ENCODE results near the gene ZDHHC8. TPM values are rescaled to one million over a fixed set of nuclear protein-coding genes. Genes with fewer than 3 reads are reported as not detected.

Gene ZDHHC8
- total RNA-seq, 4 donors from 2014 or later: 26.0 to 64.2 (median 34.9) TPM

GRCh38 chr22:20117633-20118299 is 13.8 kb upstream of the ZDHHC8 start:
- Histone ChIP-seq H3K4me1 (peaks cover 38% of the 10 kb centered on the region), H3K27ac (peak overlapping the region; percentile 88), H3K36me3 (peaks cover 66% of the 10 kb centered on the region), H3K4me3 (peak overlapping the region; percentile 83), H3K27me3 (no peaks in the 10 kb centered on the region), H3K9me3 (no peaks in the 10 kb centered on the region)
- TF ChIP-seq POLR2AphosphoS5 (IDR thresholded peaks at IDR 0.05): no peak
- TF ChIP-seq EP300 (IDR thresholded peaks at IDR 0.05): no peak
- TF ChIP-seq POLR2A (IDR thresholded peaks at IDR 0.05): no peak
- TF ChIP-seq, protein P1, sequence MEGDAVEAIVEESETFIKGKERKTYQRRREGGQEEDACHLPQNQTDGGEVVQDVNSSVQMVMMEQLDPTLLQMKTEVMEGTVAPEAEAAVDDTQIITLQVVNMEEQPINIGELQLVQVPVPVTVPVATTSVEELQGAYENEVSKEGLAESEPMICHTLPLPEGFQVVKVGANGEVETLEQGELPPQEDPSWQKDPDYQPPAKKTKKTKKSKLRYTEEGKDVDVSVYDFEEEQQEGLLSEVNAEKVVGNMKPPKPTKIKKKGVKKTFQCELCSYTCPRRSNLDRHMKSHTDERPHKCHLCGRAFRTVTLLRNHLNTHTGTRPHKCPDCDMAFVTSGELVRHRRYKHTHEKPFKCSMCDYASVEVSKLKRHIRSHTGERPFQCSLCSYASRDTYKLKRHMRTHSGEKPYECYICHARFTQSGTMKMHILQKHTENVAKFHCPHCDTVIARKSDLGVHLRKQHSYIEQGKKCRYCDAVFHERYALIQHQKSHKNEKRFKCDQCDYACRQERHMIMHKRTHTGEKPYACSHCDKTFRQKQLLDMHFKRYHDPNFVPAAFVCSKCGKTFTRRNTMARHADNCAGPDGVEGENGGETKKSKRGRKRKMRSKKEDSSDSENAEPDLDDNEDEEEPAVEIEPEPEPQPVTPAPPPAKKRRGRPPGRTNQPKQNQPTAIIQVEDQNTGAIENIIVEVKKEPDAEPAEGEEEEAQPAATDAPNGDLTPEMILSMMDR (IDR thresholded peaks at IDR 0.05): no peak
- DNase-seq (ENCODE audit: low spot score in 2 of 2): no peak
- 1% methylated on average over 19 of the region's 66 CpGs for WGBS

GRCh38 chr22:20118300-20119020 is 13.1 kb upstream of the ZDHHC8 start:
- 17% methylated on average over 8 of the region's 8 CpGs for WGBS
- peaks cover 38% of the 10 kb centered on the region for H3K4me1 ChIP-seq
- H3K27me3 ChIP-seq: no peaks in the 10 kb centered on the region
- peak overlapping the region; percentile 83 for H3K4me3 ChIP-seq
- peaks cover 62% of the 10 kb centered on the region for H3K36me3 ChIP-seq
- H3K27ac ChIP-seq: peak overlapping the region; percentile 88
- H3K9me3 ChIP-seq: no peaks in the 10 kb centered on the region
- TF ChIP-seq POLR2A (IDR thresholded peaks at IDR 0.05) (no peak), EP300 (IDR thresholded peaks at IDR 0.05) (no peak)
- TF ChIP-seq, protein P1 (IDR thresholded peaks at IDR 0.05): no peak
- no peak for DNase-seq (ENCODE audit: low spot score in 2 of 2)

- H3K4me1 ChIP-seq: peaks cover 22% of the 10 kb centered on the region
- no peak for DNase-seq (ENCODE audit: low spot score in 2 of 2)
- TF ChIP-seq POLR2AphosphoS5 (IDR thresholded peaks at IDR 0.05) (no peak), EP300 (IDR thresholded peaks at IDR 0.05) (no peak), POLR2A (IDR thresholded peaks at IDR 0.05) (no peak)
- TF ChIP-seq, protein P1 (IDR thresholded peaks at IDR 0.05): no peak
- H3K9me3 ChIP-seq: no peaks in the 10 kb centered on the region
- H3K4me3 ChIP-seq: no peak overlapping the region
- no peak overlapping the region for H3K27ac ChIP-seq
- H3K36me3 ChIP-seq: peaks cover 69% of the 10 kb centered on the region
- no peaks in the 10 kb centered on the region for H3K27me3 ChIP-seq
- 93% methylated on average over 22 of the region's 22 CpGs for WGBS
Observed at GRCh38 chr22:20121856-20122415, 9.7 kb upstream of the ZDHHC8 start.

DNA sequence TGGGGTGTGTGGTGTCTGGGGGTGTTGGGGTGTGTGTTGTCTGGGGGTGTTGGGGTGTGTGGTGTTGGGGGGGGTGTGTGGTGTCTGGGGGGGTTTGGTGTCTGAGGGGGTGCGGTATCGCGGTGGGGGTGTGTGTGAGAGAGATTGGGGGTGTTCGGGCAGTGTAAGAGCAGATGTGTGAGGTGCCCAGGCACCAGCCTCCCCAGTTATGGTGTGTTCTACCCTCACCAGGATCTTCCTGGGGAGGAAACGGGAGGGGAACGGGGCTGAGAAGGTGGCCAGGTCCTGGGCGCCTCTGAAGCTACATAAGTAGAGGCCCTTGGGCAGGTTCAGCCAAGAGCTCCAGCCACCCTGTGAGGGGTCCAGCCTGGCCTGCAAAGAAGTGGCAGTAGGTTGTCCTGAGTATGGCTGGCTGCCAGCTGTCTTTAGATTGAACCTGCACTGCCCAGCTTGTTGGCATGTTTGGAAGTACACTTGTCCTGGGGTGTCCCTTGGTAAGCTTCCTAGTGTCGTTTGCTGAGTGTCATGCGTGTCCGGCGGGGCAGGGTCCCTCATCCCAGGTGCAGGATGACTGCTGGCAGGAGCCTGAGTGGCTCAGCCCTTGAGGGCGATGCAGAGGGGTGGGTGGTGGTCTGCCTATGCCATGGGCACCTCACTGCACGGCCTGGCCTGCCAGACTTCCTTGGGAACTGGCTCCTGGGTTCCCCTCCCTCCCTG is 8.1 kb upstream of the ZDHHC8 start:
- Histone ChIP-seq H3K4me3 (no peak overlapping the region), H3K27ac (no peak overlapping the region), H3K36me3 (peaks cover 78% of the 10 kb centered on the region), H3K4me1 (peaks cover 13% of the 10 kb centered on the region), H3K9me3 (no peaks in the 10 kb centered on the region), H3K27me3 (no peaks in the 10 kb centered on the region)
- WGBS: 93% methylated on average over 11 of the region's 13 CpGs
- TF ChIP-seq POLR2AphosphoS5 (IDR thresholded peaks at IDR 0.05) (no peak), POLR2A (IDR thresholded peaks at IDR 0.05) (no peak), EP300 (IDR thresholded peaks at IDR 0.05) (no peak)
- TF ChIP-seq, protein P1 (IDR thresholded peaks at IDR 0.05): no peak
- no peak for DNase-seq (ENCODE audit: low spot score in 2 of 2)
